Measurements from ENCODE around the gene NENF.

Gene NENF

GRCh38 chr1:212396638-212397037, 36.1 kb upstream of the NENF start:
- H3K9ac ChIP-seq (ENCODE audit: low read depth, low read length, poor library complexity, severe bottlenecking), result no peak overlapping the region
- H2AFZ ChIP-seq (ENCODE audit: low read length), result no peak overlapping the region
- peaks cover 5% of the 10 kb centered on the region; the same call in 1 of the 2 replicates for H3F3A ChIP-seq (ENCODE audit: low read depth)
- H3K4me1 ChIP-seq (ENCODE audit: insufficient read depth, low read length, poor library complexity, severe bottlenecking), result no peaks in the 10 kb centered on the region
- TF ChIP-seq EZH2phosphoT487 (IDR thresholded peaks at IDR 0.05; ENCODE audit: borderline replicate concordance), result no peak
- no peak for TF ChIP-seq CTCF (conservative IDR thresholded peaks at IDR 0.05; ENCODE audit: low read length)
- H3K79me2 ChIP-seq (ENCODE audit: insufficient read depth, low read length), result peaks cover 18% of the 10 kb centered on the region
- peaks cover 6% of the 10 kb centered on the region for H3K9me3 ChIP-seq (ENCODE audit: insufficient read depth, low read depth, low read length)
- no peak overlapping the region for H3K4me2 ChIP-seq (ENCODE audit: low read depth, low read length, poor library complexity, severe bottlenecking)
- no peak overlapping the region for H3K4me3 ChIP-seq (ENCODE audit: low read length, poor library complexity, severe bottlenecking)
- H3K9me2 ChIP-seq (replicated peaks; ENCODE audit: low read depth, low read length), result no peaks in the 10 kb centered on the region
- H3K27me3 ChIP-seq (ENCODE audit: insufficient read depth, low read length, poor library complexity, severe bottlenecking), result no peaks in the 10 kb centered on the region
- peaks cover 25% of the 10 kb centered on the region for H3K36me3 ChIP-seq (ENCODE audit: insufficient read depth, low read length)
- H4K20me1 ChIP-seq (ENCODE audit: insufficient read depth, low read length, poor library complexity, severe bottlenecking), result no peaks in the 10 kb centered on the region

DNA sequence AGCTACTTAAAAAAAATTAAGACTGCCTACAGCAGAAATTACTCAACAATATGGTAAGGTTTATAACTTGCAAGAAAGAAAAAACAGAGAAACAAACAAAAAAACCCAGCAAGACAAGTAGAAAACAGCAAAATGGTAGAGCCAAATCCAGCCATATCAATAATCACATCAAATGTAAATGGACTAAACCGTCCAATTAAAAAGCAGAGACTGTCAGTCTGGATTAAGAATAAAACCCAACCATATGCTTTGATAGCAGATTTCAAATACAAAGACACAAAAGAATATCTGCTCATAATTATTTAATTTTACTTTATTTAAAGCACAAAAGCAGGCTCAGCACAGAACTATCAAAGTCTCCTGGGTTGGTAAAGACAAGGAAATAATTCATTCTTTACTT, 35.5 kb upstream of the NENF start:
- Histone ChIP-seq H3K9me3 (ENCODE audit: insufficient read depth, low read depth, low read length) (peaks cover 6% of the 10 kb centered on the region), H3K4me1 (ENCODE audit: insufficient read depth, low read length, poor library complexity, severe bottlenecking) (no peaks in the 10 kb centered on the region), H3K9me2 (replicated peaks; ENCODE audit: low read depth, low read length) (no peaks in the 10 kb centered on the region), H3K4me2 (ENCODE audit: low read depth, low read length, poor library complexity, severe bottlenecking) (no peak overlapping the region), H3K79me2 (ENCODE audit: insufficient read depth, low read length) (peaks cover 18% of the 10 kb centered on the region), H3K4me3 (ENCODE audit: low read length, poor library complexity, severe bottlenecking) (no peak overlapping the region), H2AFZ (ENCODE audit: low read length) (no peak overlapping the region), H3F3A (ENCODE audit: low read depth) (peaks cover 5% of the 10 kb centered on the region; the same call in 1 of the 2 replicates), H4K20me1 (ENCODE audit: insufficient read depth, low read length, poor library complexity, severe bottlenecking) (no peaks in the 10 kb centered on the region), H3K9ac (ENCODE audit: low read depth, low read length, poor library complexity, severe bottlenecking) (no peak overlapping the region), H3K36me3 (ENCODE audit: insufficient read depth, low read length) (peaks cover 29% of the 10 kb centered on the region), H3K27me3 (ENCODE audit: insufficient read depth, low read length, poor library complexity, severe bottlenecking) (no peaks in the 10 kb centered on the region)
- TF ChIP-seq EZH2phosphoT487 (IDR thresholded peaks at IDR 0.05; ENCODE audit: borderline replicate concordance), result no peak
- no peak for TF ChIP-seq CTCF (conservative IDR thresholded peaks at IDR 0.05; ENCODE audit: low read length)

DNA sequence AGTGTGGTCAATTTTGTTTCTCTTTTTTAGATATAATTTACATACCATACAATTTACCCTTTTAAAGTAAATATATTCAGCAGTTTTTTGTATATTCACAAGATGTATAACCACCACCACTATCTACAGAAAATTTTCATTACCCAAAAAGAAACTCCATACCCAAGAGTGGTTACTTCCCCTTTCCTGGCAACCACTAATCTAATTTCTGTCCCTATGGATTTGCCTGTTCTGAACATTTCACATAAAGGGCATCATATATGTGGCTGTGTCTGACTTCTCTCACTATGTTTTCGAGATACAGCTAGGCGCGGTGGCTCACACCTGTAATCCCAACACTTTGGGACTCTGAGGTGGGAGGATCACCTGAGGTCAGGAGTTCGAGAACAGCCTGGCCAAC, 31.7 kb upstream of the NENF start:
- Histone ChIP-seq H2AFZ (ENCODE audit: low read length) (no peak overlapping the region), H3K4me3 (ENCODE audit: low read length, poor library complexity, severe bottlenecking) (no peak overlapping the region), H3K9me3 (ENCODE audit: insufficient read depth, low read depth, low read length) (peaks cover 6% of the 10 kb centered on the region), H3K4me2 (ENCODE audit: low read depth, low read length, poor library complexity, severe bottlenecking) (no peak overlapping the region), H3K9ac (ENCODE audit: low read depth, low read length, poor library complexity, severe bottlenecking) (no peak overlapping the region), H3K9me2 (replicated peaks; ENCODE audit: low read depth, low read length) (no peaks in the 10 kb centered on the region), H3K79me2 (ENCODE audit: insufficient read depth, low read length) (peaks cover 16% of the 10 kb centered on the region), H4K20me1 (ENCODE audit: insufficient read depth, low read length, poor library complexity, severe bottlenecking) (no peaks in the 10 kb centered on the region), H3K4me1 (ENCODE audit: insufficient read depth, low read length, poor library complexity, severe bottlenecking) (no peaks in the 10 kb centered on the region), H3F3A (ENCODE audit: low read depth) (peaks cover 7% of the 10 kb centered on the region; the same call in 1 of the 2 replicates), H3K27me3 (ENCODE audit: insufficient read depth, low read length, poor library complexity, severe bottlenecking) (no peaks in the 10 kb centered on the region), H3K36me3 (ENCODE audit: insufficient read depth, low read length) (peaks cover 38% of the 10 kb centered on the region)
- no peak for TF ChIP-seq EZH2phosphoT487 (IDR thresholded peaks at IDR 0.05; ENCODE audit: borderline replicate concordance)
- TF ChIP-seq CTCF (conservative IDR thresholded peaks at IDR 0.05; ENCODE audit: low read length), result no peak
